ENCODE measurements around the gene MYO1D.
"Not testable (repeated sequence)": the region's sequence is repeated elsewhere in the genome, so short reads cannot be mapped to it uniquely, and the experiment has no call there.

MYO1D gene

DNA sequence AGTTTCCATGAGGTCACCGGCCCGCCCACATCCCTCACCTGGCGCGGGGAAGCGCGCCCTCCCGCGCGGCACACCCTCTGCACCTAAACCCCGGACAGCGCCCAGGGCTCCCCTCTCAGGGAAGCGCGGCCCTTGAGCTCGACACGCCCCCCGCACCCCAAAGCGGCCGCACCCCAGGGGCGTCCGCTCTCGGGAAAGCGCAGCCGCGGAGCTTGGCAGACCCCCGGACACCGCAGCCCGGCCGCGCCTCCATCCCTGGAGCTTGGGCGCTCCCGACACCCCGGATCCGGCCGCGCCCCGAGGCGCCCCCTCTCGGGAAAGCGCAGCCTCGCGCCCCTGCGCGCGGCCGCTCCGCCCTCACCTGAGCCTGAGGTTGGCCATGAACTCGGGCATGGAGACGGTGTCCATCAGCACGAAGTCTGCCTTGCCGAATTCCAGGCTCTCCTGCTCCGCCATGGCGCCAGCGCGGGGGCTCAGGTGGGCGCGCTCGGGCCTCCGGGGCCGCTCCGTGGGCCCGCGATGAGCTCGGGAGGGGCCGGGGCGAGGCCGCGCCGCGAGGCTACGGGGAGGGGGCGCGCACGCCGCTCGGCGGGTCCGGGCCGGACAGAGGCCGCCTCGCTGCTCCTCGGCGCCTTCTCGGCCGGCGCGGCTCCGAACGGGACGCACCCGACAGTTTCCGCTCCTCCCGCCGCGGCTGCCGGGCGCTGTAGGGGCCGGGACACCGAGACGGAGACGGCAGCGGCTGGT, at the start of gene MYO1D:
MYO1D (minus strand) TSS at position 708 of the 747 bp plus-strand sequence; CDS start at position 456, 252 bp downstream.
- peak; percentile 63 for DNase-seq

DNA sequence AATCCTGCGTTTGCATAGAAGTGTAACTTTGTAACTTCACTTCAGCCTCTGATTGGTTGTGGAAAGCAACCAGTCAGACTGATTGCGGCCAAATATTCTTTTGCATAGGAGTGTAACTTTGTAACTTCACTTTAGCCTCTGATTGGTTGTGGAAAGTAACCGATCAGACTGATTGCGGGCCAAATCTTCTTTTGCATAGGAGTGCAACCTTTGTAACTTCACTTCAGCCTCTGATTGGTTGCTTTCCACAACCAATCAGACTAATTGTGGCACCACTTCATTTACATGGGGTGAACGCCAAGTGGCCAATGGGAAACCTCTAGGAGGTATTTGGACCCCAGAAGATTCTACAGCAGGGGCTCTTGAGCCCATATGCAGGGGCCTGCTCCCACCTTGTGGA, 49.3 kb upstream of the MYO1D start:
- DNase-seq, result no peak

DNA sequence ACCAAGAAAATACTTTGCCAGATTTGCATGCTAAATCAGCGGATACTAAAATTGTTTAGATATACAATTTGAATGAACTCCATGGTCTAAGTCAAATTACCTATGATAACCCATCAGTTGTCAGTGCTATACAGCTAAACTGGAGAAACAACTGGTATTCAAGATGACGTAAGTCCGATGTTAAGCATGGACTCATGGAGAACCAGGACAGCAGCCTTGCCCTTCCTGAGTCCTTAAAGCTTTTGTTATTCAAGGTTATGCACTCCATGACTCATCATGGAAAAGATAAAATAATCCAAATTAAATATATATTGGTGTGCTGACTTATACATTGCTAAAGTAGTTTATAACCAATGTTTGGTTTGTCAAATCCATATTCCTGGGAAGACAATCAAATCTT, 47.0 kb upstream of the MYO1D start:
- not testable (repeated sequence) for DNase-seq

DNA sequence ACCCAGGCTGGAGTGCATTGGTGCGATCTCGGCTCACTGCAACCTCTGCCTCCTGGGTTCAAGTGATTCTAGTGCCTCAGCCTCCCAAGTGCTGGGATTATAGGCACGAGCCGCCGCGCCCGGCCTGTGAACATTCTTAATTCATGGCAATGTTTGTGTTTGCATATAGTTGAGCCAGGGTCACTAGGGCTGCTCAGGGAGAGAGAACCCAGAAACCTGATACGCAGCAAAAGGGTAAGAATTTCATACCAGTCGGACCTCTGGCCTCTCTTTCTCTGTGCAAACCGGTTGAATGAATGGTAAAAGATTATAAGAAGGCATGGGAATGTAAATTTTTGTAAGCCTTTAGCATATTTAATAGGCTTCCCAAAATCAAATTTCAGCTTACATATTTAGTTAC, 44.1 kb upstream of the MYO1D start:
- DNase-seq, result no peak

DNA sequence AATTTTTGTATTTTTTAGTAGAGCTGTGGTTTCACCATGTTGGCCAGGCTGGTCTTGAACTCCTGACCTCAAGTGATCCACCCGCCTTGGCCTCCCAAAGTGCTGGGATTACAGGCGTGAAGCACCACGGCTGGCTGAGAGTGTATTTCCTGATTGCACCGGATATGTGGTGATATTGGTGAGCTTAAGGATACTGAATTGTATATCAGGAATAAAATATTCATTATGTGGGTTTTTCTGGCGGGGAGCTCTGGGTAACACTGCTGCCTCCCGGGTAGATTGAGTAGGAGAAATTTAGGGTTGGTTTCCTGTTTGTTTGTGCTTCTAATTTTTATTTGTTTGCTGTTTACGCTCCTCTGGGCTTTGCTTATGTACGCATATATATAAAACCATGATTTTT, 43.4 kb upstream of the MYO1D start:
- DNase-seq, result no peak

DNA sequence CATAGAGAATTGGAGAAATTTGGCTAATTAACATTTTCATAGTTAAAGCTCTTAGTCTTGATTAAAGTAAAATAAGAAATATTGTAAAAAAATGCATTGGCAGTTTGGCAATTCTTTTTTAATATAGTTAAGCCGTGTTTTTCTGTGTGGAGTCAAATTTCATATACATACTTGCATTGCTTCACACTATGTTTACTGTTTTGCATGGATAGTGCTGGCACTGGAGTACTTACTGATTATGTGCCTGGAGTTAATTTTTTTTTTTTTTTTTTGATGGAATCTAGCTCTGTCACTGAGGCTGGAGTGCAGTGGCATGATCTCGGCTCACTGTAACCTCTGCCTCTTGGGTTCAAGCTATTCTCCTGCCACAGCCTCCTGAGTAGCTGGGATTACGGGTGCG, 43.0 kb upstream of the MYO1D start:
- DNase-seq, result not testable (repeated sequence)

DNA sequence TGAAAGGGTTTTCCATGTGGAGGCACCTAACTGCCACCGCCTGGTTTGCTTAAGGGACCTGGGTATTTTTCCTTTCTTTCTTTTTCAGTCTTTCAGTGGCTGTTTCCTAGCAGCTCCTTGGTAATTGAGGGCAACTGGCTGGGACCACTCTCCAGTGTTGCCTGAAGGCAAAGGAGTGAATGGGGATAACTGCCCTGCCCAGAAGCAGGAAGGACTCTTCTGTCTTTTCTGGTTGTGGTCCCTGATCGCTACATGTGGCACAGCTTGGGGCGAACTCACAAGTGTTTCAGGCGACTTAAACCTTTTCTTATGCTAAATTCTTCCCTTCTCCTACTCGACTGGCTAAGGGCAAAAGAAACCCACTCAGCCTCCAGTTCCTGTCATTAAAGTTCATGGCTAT, 40.9 kb upstream of the MYO1D start:
- DNase-seq, result no peak

DNA sequence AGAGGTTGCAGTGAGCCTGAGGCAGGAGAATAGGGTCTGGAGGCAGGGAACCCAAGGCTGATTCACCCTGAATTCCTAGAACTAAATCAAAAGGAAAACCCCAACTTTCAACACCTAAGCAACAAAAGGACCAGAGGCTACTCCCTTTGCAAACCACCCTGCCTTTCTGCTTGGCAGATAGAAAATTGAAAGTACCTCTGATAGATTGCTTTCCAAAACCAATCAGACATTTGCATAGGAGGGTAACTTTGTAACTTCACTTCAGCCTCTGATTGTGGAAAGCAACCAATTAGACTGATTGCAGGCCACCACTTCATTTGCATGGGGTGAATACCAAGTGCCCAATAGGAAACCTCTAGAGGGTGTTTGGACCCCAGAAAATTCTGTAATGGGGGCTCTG, 40.2 kb upstream of the MYO1D start:
- DNase-seq, result no peak

DNA sequence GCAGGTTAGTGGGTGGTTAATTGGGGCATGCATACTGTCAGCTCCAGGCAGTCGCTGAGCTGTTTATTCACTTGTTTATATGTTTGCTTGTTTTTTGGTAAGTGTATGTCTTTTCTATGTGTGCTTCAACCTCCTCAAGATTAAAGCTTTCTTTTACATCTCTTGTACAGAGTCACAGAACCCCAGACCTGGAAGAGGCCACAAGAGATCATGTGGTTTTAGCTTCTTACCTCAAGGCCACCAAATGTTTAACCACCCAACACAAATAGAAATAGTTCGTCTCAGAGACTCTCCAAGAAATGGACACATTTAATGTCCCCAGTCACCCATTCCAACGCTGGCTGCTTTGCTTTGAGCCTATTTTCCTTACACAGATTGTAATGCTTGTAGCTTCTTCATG, 39.2 kb upstream of the MYO1D start:
- DNase-seq, result no peak

DNA sequence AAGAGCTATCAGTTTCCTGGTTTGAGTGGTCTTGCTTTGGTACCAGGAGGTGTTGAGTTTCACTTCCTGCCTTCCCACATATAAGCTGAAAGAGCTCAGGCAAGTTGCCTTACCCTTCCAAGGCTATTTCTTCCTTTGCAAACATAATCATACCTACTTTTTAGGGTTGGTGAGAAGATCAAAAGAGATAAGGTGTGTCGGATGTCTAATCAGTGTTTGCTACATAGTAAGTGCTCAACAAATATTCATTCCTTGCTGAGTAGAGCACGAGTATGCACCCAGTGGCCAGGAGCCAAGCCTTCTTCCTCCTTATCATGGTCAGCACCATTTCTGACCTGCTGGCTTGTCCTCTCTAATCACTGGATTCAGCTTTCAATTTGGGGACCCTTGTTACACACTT, 38.3 kb upstream of the MYO1D start:
- DNase-seq, result no peak

DNA sequence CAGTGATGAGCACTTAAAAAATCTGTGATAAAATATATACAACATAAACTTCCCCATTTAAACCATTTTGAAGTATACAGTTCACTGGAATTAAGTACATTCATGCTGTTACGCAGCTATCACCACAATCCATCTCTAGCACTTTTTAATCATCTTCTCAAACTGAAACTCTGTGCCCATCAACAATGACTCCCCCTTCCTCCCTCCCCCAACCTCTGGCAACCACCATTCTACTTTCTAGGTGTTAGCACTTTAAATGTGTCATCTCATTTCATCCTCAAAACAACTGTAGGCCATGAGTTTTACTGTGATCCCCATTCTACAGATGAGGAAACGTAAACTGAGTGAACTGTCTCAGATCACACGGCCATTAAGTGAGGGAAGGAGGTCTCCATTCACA, 37.3 kb upstream of the MYO1D start:
- no peak for DNase-seq

DNA sequence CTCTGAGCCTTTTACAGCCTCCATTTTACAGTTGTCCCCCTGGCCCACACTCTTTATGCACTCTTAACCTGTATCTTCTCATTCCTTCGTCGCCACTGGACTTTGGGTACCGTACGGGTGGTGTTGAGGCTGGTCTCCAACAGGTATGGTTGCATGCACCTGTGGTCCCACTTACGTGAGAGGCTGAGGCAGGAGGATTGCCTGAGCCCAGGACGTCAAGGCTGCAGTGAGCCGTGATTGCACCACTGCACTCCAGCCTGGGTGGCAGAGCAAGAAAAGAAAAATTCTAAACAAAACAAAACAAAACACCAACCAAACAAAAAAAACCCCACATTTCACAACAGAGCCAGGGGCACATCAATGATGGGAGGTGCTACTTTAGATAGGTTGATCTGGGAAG, 36.7 kb upstream of the MYO1D start:
- DNase-seq, result no peak

DNA sequence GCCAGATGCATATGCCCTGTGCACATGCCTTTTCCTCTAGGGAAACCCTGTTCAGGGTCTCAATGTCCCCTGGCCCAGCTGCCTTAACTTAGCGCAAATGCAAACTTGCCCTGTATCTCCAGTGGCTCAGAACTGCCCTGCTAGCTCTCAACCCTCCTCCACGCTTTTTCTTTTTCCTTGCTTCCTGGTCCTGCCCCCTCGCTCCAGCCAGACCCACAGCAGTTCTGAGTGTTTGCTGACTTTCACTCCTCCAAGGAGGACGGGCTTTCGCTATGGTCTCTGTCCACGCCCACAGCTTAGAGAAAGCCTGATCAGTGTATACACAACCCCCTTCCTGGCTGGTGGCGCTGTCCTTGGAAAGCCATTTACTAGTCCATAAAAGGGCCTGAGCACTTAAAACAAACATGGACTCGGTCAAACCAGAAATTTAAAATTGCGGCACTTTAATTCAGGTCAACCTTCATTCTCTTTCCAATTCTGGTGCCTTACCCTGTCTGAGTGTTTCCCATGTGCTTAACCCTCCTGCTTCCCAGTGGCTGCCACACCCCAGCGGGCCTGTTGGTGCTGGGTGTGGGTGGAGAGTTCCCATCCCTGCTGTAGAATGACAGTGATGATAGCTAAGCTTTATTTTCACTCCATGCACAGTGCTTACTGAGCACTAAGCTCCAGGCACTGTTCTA, 35.4 kb upstream of the MYO1D start:
- no peak for DNase-seq

DNA sequence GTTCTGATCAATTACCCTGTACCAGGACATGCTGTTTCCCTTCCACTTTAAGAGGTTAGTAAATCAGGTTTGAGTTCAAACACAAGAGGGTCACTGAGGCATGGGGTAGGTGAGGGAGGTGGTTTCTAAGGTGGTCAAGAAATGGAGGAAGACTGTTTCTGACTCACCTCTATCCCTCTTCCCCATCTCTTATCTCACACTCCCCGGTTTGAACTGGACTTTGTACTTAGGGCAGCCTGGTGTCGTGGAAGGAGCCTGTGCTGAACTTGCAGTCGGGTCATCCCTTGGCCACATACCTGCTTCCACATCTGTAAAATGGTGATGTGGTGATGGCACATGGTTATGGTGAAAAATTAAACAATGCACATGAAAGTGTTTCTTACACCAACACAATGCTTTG, 33.8 kb upstream of the MYO1D start:
- DNase-seq, result no peak

DNA sequence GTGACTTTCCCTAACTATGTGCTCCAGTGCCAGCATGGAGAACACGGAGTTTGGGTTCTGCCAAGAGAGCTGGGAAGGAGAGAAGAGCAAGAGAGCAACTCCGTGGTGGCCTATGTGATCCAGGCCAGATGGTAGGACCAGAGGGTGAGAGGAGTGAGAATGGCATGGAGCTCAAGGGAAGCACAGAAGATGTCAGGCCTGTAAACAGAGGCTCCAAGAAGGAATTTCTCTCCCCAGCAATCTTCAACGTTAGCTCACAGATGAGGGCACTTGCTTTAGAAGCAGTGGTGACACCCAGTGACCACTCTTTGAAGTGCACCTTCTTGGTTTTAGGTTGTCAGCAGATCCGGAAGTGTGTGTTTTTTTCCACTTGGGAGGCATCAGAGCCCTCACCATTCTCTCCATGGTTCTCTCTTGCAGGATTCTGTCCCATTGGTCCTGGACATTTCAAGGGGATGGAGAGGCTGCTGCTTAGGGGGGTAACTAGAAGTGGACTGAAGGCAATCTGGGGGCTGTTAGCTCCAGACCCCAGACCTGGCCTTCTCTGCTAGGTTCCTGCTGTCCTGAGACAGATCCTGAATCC, 33.0 kb upstream of the MYO1D start:
- peak; percentile 48 for DNase-seq

DNA sequence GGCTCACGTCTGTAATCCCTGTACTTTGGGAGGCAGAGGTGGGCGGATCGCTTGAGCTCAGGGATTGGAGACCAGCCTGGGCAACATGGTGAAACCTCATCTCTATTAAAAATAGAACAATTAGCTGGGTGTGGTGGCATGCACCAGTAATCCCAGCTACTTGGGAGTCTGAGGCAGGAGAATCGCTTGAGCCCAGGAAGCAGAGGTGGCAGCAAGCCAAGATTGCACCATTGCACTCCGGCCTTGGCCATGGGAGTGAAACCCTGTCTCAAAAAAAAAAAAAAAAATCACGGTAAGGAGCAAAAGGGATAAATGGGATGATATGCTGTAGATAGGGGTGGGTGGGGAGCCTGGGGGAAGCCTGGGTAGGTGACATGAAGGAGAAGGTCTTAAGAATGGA, 30.7 kb upstream of the MYO1D start:
- no peak for DNase-seq

DNA sequence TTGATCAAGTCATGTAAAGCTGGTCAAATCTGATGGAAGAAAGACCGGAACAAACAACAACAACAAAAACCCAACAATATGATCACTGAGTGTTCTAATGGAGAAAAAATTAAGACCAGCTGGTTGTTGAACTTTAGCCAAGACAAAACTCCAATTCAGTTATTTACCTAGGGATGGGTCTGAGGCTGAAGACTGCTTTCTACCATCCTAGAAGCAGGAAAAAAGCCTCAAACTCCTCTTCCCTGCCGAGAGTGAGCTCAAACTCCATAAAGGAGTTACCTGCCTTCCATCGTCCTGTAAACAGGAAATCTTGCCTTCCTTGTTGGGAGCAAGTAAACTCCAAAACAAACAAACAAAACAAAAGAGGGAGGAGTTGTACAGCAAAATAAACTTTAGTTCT, 28.0 kb upstream of the MYO1D start:
- DNase-seq, result no peak

DNA sequence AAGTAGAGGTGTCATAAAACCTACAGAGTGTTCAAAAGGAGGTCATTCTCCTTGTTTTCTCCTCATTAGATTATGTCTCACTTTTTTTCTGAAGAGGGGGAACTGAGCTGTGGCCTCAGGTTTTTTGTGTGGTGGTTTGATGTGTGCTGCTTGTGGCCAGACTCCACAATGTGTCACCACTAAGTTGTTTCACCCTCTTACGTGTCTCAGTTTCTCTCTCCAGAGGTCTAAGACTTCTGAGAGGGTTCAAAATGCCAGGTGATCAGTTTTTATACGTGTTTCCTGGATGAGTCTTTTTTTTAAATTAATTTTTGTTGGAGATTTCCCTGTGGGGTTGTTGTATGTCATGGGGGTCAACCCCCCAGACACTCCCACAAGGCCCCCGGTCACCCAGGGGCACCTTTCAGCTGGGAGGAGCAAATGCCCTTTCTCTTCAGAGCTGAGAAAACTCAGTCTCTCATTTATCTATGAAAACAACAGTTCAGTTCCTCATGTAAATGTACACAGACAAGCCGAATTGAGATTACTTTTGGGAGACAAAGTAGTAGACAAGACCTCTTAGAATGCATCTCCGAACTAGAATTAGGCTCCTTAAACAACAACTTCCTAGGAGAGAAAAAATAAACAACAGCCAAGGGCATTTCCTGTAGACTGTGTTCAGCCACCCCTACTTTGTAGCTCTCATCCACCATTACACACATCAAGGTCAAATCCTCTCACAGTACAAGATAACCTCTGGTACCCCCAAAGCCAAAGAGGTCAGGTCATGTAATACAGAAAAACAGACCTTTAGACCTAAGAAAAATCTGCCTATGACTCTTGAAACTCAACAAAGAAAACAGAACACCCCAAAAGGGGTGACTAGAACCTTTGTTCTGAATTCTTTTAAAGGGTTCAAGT, 27.1 kb upstream of the MYO1D start:
- no peak for DNase-seq

DNA sequence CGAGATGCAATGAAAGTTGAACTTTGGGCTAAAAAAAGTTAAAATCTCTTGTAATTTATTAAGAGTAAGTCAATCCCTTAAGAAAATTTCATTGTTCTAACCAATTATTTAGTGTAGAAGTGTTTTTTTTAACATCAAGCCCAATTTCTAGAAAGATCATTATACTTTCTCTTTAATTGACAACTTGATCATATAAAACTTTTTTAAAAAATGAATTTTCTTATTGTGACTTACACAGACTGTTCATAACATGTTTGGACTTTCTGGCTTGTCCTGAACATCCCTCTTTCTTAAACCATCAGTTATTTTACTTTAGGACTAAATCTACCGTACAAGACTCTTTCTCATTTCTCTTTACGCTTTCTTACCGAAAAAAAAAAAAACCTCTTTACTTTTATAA, 24.8 kb upstream of the MYO1D start:
- no peak for DNase-seq

DNA sequence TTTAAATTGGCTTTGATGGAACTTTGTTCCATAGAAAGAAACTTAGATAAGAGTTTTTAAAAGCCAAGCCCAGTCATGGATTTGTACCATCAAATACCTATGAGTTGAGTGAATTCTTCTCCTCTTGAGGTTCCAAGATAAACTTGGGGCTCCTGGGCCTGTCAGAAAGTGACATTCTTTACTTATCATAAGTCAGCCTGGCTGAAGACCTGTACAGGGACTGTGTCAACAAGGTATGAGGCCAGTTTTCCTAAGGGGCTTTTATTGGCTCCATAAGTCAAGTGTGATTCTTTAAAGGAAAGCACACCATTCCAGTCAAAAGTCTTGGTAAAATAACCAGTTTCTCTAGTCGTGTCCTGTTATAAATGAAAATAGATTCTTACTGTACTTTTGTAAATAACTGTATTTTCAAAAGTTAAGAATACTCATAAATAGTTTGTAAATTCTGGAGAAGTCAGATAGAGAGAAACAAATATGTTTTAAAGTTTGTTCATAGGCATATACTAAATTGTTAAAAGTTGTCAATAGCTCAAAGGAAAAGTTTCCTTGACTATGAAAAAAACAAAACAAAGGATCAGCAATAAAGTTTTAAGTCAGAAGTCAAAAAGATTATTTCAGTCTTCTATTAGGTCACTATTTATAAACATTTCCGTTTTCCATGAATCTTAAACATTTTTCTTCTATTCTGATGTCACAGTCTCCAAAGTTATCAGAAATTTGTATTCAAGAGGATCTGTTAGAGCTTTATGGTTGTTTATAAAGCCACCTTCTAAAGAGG, 22.5 kb upstream of the MYO1D start:
- no peak for DNase-seq

DNA sequence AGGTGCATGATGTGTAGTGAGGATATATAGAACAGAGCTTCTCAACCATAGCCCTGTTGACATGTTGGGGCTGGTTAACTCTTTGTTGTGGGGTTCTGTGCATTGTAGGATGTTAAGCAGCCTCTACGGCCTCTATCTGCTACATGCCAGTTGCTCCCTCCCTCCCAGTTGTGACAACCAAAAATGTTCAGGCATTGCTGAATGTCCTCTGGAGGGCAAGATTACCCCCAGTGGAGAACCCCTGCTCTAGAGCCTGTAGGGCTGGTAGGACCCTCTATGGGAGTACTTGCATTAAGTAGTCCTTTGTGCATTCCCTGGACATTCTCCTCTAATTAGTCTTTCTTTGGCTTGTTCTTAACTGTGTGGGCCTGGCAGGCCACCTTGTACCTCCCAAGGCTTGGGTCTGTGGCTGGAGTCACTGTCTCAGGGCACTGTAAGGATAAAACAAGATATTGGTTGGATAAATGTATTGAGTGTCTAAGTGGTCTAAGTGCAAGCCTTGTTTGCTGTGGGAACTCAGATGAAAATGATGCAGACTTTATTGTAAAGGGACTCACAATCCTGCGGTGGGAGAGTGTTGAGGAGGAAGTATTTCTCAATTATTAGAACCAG, 19.8 kb upstream of the MYO1D start:
- no peak for DNase-seq

DNA sequence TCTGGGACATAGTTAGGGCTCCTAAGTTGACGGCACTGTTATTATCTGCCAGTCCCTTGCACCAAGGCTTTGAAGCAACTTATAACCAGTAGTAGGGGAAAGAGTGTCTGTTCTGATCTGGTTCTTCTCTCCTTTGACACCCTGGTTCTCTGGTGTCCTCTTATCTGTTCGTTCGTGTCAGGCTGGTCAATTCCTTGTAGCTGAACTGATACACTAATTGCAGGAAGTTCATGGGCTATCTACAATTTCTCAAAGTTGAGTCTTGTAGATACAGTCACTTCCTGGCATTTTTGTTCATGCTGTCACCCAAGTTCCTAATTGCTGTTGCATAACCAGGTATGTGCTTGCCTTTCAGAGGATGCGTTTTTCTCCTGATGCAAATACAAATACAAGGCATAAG, 17.3 kb upstream of the MYO1D start:
- DNase-seq, result no peak
